Measurements from ENCODE around the gene DNAJA3.
"Not testable (repeated sequence)": the region's sequence is repeated elsewhere in the genome, so short reads cannot be mapped to it uniquely, and the experiment has no call there.

Gene DNAJA3

GRCh38 chr16:4387781-4388180, 37.9 kb upstream of the DNAJA3 start:
- no peak for ATAC-seq
- DNase-seq: no peak

- DNase-seq (no peak), ATAC-seq (no peak)
Measured at GRCh38 chr16:4388271-4389021, 37.2 kb upstream of the DNAJA3 start.

GRCh38 chr16:4389051-4389955, 36.4 kb upstream of the DNAJA3 start:
- DNase-seq: no peak

GRCh38 chr16:4390266-4391260, 35.1 kb upstream of the DNAJA3 start:
- DNase-seq (no peak), ATAC-seq (no peak)

More at GRCh38 chr16:4389051-4389955, 36.4 kb upstream of the DNAJA3 start:
- no peak for ATAC-seq

GRCh38 chr16:4391631-4392381, 33.9 kb upstream of the DNAJA3 start:
- no peak for ATAC-seq

GRCh38 chr16:4392382-4393239, 33.1 kb upstream of the DNAJA3 start:
- DNase-seq: no peak

More at GRCh38 chr16:4391631-4392381, 33.9 kb upstream of the DNAJA3 start:
- no peak for DNase-seq

GRCh38 chr16:4393240-4393600, 32.4 kb upstream of the DNAJA3 start:
- no peak for ATAC-seq
- DNase-seq: no peak

More at GRCh38 chr16:4392382-4393239, 33.1 kb upstream of the DNAJA3 start:
- ATAC-seq: no peak

GRCh38 chr16:4393850-4394249, 31.8 kb upstream of the DNAJA3 start:
- not testable (repeated sequence) for ATAC-seq, DNase-seq

- DNase-seq: no peak
- no peak for ATAC-seq
Measured at GRCh38 chr16:4395055-4395726, 30.5 kb upstream of the DNAJA3 start.

- DNase-seq: no peak
- no peak for ATAC-seq
Measured at GRCh38 chr16:4399001-4399730, 26.5 kb upstream of the DNAJA3 start.

GRCh38 chr16:4401094-4401501, 24.6 kb upstream of the DNAJA3 start:
- no peak for DNase-seq
- no peak for ATAC-seq

GRCh38 chr16:4401510-4401909, 24.2 kb upstream of the DNAJA3 start:
- ATAC-seq (no peak), DNase-seq (no peak)

- ATAC-seq (peak; percentile 73), DNase-seq (peak; percentile 84)
Measured at GRCh38 chr16:4402439-4403132, 23.1 kb upstream of the DNAJA3 start.

- no peak for DNase-seq
- ATAC-seq: no peak
Measured at GRCh38 chr16:4403133-4403949, 22.3 kb upstream of the DNAJA3 start.

- DNase-seq (peak; percentile 58), ATAC-seq (peak; percentile 44)
Measured at GRCh38 chr16:4404247-4404966, 21.3 kb upstream of the DNAJA3 start.

- DNase-seq (no peak), ATAC-seq (no peak)
Measured at GRCh38 chr16:4404967-4405696, 20.5 kb upstream of the DNAJA3 start.

Measured in stimulated activated naive CD8-positive, alpha-beta T cell treated with anti-CD3 and anti-CD28 coated beads, Interleukin-15, Interleukin-2, amounts not matched to agents 100 U/mL and 50 U/mL, for 24 hours (primary cell).